CD4-positive, alpha-beta T cell treated with Interleukin-4 for 1 hour (primary cell): ENCODE measurements around the gene ERCC2.
A peak's percentile ranks its signal among the peaks of the same experiment; 100 is the strongest.
"Not testable (repeated sequence)": the region's sequence is repeated elsewhere in the genome, so short reads cannot be mapped to it uniquely, and the experiment has no call there.

Source experiments
- DNase-seq, 2 donors: peaks; one replicate each; pipeline ENCODE4 v3.0.0-alpha.2; 2020 to 2022

Gene ERCC2

GRCh38 chr19:45352914-45353796, 17.2 kb downstream of the ERCC2 start:
- no peak for DNase-seq

DNA sequence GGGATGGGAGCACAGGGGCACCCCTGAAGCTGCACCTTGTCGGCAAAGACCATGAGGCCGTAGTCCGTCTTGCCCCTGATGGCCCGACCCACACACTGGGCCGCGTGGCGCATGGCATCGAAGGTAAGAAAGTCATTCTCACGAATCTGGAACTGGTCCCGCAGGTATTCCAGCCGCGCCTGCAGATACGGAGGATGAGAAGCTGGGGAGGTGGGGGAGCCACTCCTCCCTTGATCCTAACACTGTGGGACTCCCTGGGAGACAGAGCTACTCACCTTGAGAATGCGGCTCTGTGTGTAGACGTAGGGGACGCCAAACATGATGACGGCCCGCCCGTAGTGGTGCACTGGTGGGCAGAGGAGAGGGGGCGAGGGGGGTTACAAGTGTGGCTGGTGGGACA, 17.9 kb downstream of the ERCC2 start:
- DNase-seq: no peak

DNA sequence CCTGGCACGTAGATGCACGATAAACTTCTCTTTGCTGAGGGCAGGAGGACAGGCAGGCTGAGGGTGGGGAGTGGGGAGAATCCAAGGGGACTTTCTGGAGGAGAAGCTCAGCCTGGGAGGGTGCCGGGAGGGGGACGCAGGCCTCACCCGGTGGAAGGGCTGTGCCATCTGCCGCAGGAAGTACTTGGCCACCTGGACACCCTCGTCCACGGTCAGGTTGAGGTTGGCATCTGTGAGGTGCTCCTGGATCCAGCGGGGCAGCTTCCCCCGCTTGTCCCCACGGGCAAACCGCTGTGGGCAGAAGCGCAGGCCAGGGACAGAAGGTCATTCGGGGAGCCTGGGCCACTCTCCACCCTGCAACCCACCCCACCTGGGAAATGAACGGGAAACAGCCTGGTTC, 18.3 kb downstream of the ERCC2 start:
- no peak for DNase-seq

GRCh38 chr19:45351401-45351952, 18.9 kb downstream of the ERCC2 start:
- DNase-seq: no peak

DNA sequence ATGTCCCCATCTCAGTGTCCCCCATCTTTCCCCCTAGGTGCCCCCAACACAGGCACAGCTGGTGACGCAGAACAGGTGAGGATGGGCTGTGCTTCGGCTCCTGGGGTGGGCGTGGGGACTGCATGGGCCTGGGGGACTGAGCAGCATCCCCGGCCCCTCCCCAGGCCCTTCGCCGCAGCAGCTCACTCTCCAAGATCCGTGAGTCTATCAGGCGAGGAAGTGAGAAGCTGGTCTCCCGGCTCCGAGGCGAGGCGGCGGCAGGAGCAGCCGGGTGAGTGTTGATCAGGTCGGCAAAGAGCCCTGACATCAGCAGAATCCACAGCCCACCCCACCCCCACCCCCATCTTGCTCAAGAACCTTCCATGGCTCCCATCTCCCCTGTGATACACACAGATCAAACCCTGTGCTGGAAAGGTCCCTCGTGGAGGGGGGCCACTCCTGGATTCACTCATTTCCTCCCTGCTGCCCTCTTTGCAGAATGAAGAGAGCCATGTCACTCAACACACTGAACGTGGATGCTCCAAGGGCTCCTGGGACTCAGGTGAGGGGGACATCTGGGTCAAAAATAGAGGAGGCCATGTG, 19.8 kb downstream of the ERCC2 start:
- DNase-seq: no peak

GRCh38 chr19:45349430-45349941, 20.9 kb downstream of the ERCC2 start:
- no peak for DNase-seq

- no peak for DNase-seq
These were observed 21.3 kb downstream of the ERCC2 start for GRCh38 chr19:45349126-45349415.

- DNase-seq: no peak
These were observed 21.8 kb downstream of the ERCC2 start for GRCh38 chr19:45348367-45349125.

- no peak for DNase-seq
These were observed 22.6 kb downstream of the ERCC2 start for GRCh38 chr19:45347570-45348366.

DNA sequence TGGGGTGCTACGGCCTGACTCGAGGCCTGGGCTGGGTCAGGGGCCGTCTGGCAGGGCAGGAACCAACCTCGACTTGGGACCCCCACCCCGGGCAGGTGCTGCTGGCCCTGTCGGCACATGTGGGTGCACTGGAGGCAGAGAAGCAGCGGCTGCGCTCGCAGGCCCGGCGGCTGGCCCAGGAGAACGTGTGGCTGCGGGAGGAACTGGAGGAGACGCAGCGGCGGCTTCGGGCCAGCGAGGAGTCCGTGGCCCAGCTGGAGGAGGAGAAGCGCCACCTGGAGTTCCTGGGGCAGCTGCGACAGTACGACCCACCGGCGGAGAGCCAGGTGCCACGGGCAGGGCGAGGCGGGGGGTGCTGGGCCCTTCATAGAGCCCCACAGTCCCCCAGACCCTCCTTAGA, 23.9 kb downstream of the ERCC2 start:
- DNase-seq: no peak

DNA sequence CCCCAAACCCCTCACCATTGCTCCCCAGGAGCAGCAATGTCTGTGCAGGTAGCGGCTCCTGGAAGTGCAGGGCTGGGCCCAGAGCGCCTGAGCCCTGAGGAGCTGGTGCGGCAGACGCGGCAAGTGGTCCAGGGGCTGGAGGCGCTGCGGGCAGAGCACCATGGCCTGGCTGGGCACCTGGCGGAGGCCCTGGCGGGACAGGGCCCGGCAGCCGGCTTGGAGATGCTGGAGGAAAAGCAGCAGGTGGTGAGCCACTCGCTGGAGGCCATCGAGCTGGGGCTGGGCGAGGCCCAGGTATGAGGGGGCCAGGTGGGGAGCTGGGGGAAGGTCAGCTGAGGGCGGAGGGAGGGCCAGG, 24.9 kb downstream of the ERCC2 start:
- no peak for DNase-seq

DNA sequence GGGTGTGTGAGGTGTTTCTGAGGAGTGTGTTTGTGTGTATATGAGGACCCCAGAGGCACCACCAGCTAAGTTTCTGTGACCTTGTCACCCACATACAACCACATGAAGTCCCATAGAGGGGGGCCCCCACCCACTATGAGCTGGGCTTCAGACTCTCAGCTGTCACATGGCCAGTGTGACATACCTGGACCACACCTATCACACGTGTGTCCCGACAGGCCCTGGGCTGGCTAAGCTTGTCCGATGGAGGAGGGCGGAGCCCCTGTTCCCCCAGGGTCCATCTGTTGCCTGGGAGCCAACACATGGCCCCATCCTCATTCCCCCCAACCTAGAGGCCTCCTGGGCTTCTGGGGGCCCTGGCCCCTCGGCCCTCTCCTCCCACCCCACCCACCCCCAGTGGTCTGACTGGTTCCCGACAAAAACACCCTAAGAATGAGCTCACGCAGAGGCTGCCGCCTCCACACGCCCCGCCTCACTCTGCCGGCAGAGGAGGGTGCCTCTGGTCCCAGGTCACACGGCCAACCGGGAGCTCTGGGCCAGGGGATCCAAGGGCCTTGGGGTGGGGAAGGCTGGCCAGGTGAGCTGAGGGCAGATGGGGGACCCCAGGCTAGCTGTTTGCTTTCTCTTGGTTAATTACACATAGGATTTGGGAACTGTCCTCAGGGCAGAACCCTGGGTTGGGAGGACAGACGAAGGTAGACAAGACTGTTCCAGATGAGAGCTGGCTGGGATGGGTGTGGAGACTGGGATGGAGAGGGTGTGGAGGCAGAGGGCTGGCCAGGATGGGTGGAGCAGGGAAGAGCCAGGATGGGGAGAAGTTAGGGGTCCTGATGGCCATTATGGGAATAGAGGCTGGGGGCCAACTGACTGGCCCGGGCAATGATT, 25.5 kb downstream of the ERCC2 start:
- DNase-seq: no peak

GRCh38 chr19:45342911-45343310, 27.5 kb downstream of the ERCC2 start:
- DNase-seq: no peak

DNA sequence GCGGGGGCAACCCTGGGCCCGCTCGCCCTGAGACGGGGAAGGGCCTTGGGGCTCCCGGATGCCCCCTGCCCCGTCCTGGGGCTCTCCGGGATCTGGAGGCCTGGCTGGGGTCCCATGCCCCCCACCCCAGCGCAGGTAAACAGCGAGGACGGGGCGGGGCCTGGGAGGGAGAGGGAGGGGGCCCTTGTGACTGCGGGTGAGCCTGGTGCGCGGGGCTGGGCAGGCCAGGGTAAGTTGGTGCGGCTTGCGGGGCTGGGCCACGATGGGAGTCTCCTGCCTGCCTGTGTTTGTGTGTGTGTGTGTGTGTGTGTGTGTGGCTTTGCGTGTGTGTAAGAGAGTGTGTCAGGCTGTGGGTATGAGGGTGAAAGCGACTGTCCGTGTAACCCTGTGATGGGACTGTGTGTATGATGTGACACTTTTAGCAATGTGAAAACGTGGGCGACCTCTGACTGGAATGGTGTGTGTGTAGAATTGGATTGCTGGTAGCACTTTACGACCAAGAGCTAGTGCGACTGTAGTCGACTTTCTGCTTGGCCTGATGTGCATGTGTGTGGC, 29.4 kb downstream of the ERCC2 start:
- no peak for DNase-seq

- DNase-seq: peak in 1 of 2 donors; percentile 23
These were observed 30.0 kb downstream of the ERCC2 start, which contains the start of gene KLC3 for GRCh38 chr19:45340232-45340898. TSS of gene KLC3 (plus strand) at chr19:45340750. CDS start at chr19:45345542, 4,792 bp downstream.

DNA sequence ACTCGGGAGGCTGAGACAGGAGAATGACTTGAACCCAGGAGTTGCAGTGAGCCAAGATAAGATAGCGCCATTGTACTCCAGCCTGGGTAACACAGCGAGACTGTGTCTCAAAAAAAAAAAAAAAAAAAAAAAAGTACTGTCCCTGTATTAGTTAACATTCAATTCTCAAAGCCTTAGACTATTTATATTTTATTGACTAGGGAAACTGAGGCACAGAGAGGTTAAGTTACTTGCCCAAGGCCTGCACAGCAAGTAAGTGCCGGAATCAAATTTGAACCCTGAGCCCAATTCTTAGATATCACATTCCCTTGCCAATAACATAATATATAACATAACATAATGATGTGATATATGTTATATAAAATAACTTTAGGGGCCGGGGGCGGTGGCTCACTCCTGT, 30.7 kb downstream of the ERCC2 start:
- DNase-seq: no peak

GRCh38 chr19:45336696-45337251, 33.6 kb downstream of the ERCC2 start:
- DNase-seq: no peak

DNA sequence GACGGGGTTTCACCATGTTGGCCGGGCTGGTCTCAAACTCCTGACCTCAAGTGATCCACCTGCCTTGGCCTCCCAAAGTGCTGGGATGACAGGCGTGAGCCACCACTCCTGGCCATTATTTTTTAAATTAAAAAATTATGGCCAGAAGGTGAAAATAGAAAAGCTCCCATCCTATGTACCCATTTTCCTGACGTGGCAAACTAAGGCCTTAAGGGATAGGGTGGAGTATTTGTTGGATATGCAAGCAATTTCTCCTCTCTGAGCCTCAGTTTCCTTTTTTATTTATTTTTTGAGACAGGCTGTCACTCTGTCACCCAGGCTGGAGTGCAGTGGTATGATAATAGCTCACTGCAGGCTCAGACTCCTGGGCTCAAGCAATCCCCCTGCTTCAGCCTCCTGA, 35.5 kb downstream of the ERCC2 start:
- DNase-seq: not testable (repeated sequence)

GRCh38 chr19:45333609-45334303, 36.6 kb downstream of the ERCC2 start:
- DNase-seq: no peak

DNA sequence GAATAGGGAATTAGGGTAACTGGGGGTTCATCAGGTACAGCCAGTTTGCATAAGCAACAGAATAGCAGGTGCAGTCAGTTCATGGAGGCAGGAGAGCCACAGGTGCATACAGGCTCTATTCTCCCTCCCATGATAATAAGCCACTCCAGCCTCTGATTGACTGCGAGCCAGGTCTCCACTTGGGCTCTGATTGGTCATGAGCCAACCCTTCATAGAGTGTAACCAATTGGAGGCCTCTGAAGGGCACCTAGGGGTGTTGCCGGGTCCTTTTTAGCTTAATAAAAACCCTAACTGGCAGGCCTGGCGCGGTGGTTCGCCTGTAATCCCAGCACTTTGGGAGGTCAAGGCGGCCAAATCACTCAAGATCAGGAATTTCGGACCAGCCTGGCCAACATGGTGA, 39.0 kb downstream of the ERCC2 start:
- no peak for DNase-seq
